T-cell (primary cell): Measurements from ENCODE around the gene ACP5. TPM values are rescaled to one million over a fixed set of nuclear protein-coding genes. Genes with fewer than 3 reads are reported as not detected.

Experiments used
- ATAC-seq, 4 experiments: fragments of 200-7000 bp in 3 of 4; fragments of 150-1000 bp in 1 of 4; cut with Tn5 transposase; replicated peaks in 1 of 4; 1 replicate in 3 of 4; 2 replicates in 1 of 4; pipeline ENCODE4 v1.10.0; 2021; ENCODE audit warnings: moderate library complexity in 3 of 4, mild to moderate bottlenecking in 2 of 4, moderate number of reproducible peaks in 1 of 4
- CTCF ChIA-PET, 2 donors: fragments of 300-600 bp; sonication (Branson Sonifier 250); formaldehyde crosslinking; loops; one replicate each; lab custom pipeline; 2022; ENCODE audit warnings: antibody characterized with exemption in 2 of 2; lab: Charles Lee
- POLR2A ChIA-PET, 2 donors: fragments of 300-600 bp; sonication (Branson Sonifier 250); formaldehyde crosslinking; loops; one replicate each; lab custom pipeline; 2022; ENCODE audit warnings: antibody characterized with exemption in 2 of 2; lab: Charles Lee
- DNase-seq, 35 experiments: peaks; one replicate each; pipeline versions ENCODE4 v3.0.0 to v3.0.0-alpha.2; 2013 to 2023
- H3K27ac ChIP-seq: one replicate; pipeline ENCODE4 v1.5.1; 2013; ENCODE audit warnings: low read length
- H3K27me3 ChIP-seq, 2 experiments: replicated peaks in 1 of 2; 1 replicate in 1 of 2; 2 replicates in 1 of 2; pipeline versions ENCODE4 v1.6.1 to v1.7.0; 2013; ENCODE audit warnings: low read length in 1 of 2, mixed read lengths in 1 of 2; ENCODE audit not compliant: control insufficient read depth in 2 of 2, insufficient read depth in 2 of 2; ENCODE audit errors: extremely low read depth in 1 of 2
- H3K36me3 ChIP-seq, 2 donors: 1 replicate in 1 of 2; 2 replicates in 1 of 2; pipeline versions ENCODE4 v1.6.1 to v1.7.0; 2013; ENCODE audit warnings: low read length in 1 of 2; ENCODE audit not compliant: control insufficient read depth in 2 of 2, insufficient read depth in 1 of 2; ENCODE audit errors: extremely low read depth in 1 of 2
- H3K4me1 ChIP-seq, 2 experiments: 1 replicate in 1 of 2; 2 replicates in 1 of 2; pipeline versions ENCODE4 v1.6.1 to v1.7.0; 2013; ENCODE audit warnings: low read length in 2 of 2, mixed read lengths in 1 of 2; ENCODE audit not compliant: insufficient read depth in 2 of 2, control insufficient read depth in 1 of 2; ENCODE audit errors: extremely low read depth in 1 of 2
- H3K4me3 ChIP-seq, 2 donors: 1 replicate in 1 of 2; 2 replicates in 1 of 2; pipeline versions ENCODE4 v1.5.1 to v1.7.0; 2013; ENCODE audit warnings: mild to moderate bottlenecking in 2 of 2, low read length in 1 of 2, moderate library complexity in 1 of 2; ENCODE audit not compliant: control insufficient read depth in 1 of 2; ENCODE audit errors: extremely low read depth in 1 of 2
- H3K9me3 ChIP-seq: 2 replicates; pipeline ENCODE4 v1.7.0; 2013
- H3K27ac Mint-ChIP-seq, 2 donors: one replicate each; pipeline ENCODE4 v1.8.0; 2020 to 2021; ENCODE audit warnings: mild to moderate bottlenecking in 2 of 2, mixed read lengths in 2 of 2
- H3K27me3 Mint-ChIP-seq, 2 donors: one replicate each; pipeline ENCODE4 v1.8.0; 2021 to 2022; ENCODE audit warnings: mixed read lengths in 2 of 2
- H3K36me3 Mint-ChIP-seq: one replicate; pipeline ENCODE4 v1.8.0; 2021; ENCODE audit warnings: mixed read lengths
- H3K4me1 Mint-ChIP-seq, 3 donors: one replicate each; pipeline ENCODE4 v1.8.0; 2020 to 2022; ENCODE audit warnings: mixed read lengths in 3 of 3, mild to moderate bottlenecking in 1 of 3
- H3K4me3 Mint-ChIP-seq, 3 donors: one replicate each; pipeline ENCODE4 v1.8.0; 2020 to 2022; ENCODE audit warnings: mild to moderate bottlenecking in 3 of 3, mixed read lengths in 3 of 3, moderate library complexity in 3 of 3
- H3K9me3 Mint-ChIP-seq, 3 donors: one replicate each; pipeline ENCODE4 v1.8.0; 2020 to 2022; ENCODE audit warnings: mixed read lengths in 3 of 3
- WGBS: methylation state at CpG from one replicate; pipeline ENCODE4 v1.1.5; 2013; ENCODE audit warnings: missing lambda C conversion rate; ENCODE audit not compliant: insufficient coverage; 5-methylcytosine and 5-hydroxymethylcytosine counted together
- total RNA-seq, 35 experiments: library from RNA in 6 of 35; stranded (reverse) in 6 of 35; fragments of 120-200 nt in 1 of 35; gene quantifications; one replicate each; pipeline versions ENCODE4 v1.2.1 to v1.2.4 and lab custom pipeline; 2013 to 2026

Gene ACP5
- total RNA-seq, 5 donors from 2014 or later (not counting 1 experiment from before 2014, with no cell fraction given) = 16.2 to 29.8 (median 18.6) TPM

DNA sequence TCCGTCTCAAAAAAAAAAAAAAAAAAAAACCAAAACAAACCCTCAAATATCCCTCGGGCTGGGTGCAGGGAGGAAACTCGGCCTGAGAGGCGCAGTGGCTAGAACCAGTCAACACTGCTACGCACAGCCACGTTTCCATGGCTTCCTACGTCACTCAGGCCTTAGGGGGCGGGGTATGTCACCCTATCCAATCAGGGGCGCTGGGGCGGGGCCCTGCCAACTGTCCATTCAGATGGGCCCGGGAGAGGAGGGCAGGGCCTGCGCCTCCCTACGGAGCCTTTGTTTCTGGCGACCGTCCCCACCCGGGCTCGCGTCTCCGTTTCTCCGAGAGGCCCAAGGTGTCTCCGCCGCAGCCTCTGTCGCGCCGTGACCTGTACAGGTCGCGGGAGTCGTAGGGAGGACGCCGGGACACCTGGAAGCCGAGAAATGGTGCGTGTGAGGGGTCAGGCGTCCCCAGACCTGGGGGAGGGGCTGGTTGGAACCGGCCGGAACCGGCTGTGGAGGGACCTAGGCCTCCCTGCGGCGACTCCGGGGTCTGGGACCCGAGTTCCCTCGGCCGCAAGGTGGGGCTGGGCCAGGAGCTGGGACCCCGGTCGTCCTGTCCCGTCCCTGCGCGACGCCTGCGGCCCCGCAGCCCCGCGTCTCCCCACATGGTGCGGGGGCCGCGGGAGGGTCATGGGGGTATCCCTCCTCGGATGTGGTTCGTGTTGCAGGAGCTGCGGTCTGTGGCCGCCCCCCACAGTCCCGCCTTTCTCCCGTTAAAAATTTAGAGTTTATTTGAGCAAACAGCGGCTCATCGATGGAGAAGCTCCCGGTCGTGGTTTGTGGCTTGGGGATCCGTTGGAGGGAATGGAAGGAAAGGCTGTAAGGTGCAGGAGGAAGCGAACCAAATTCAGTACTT lies 20.0 kb upstream of the ACP5 start, which contains the start of gene ZNF627:
TSS of gene ZNF627 (plus strand) at position 282 of the 901 bp plus-strand sequence. CDS start at position 427, 145 bp downstream.
- ChIA-PET POLR2A (interaction anchor here in 1 of 2 donors (0.6 to 0.7 kb wide), 7 partner anchors 21 to 1464 kb away, joined by 4 to 13 read pairs (median 7); partner anchors contain the start of gene ECSIT), CTCF (interaction anchor here (0.6 to 0.7 kb wide), 5 partner anchors 47 to 1072 kb away, joined by 3 to 4 read pairs (median 3); a partner anchor contains a TSS)
- Mint-ChIP-seq H3K4me1 (peaks cover 23 to 30% (median 27%) of the 10 kb centered on the region in 3 donors), H3K4me3 (peak within 1 kb of the TSS; percentile 86 to 90 (median 88)), H3K27me3 (no peaks in the 10 kb centered on the region), H3K36me3 (peaks cover 6% of the 10 kb centered on the region), H3K9me3 (no peaks in the 10 kb centered on the region), H3K27ac (peak within 1 kb of the TSS; percentile 75 to 80)
- DNase-seq (peak; percentile 90 to 99 (median 97)), ATAC-seq (peak; percentile 99 to 100 (median 100))
- no peaks in the 10 kb centered on the region for H3K36me3 ChIP-seq
- H3K27ac ChIP-seq = peak within 1 kb of the TSS; percentile 91
- no peaks in the 10 kb centered on the region for H3K9me3 ChIP-seq
- H3K4me3 ChIP-seq = peak within 1 kb of the TSS; percentile 88 to 99
- H3K27me3 ChIP-seq = no peaks in the 10 kb centered on the region
- H3K4me1 ChIP-seq = peaks cover 8 to 19% of the 10 kb centered on the region in 2 experiments
- WGBS = under 1% methylated on average over 65 of the region's 67 CpGs

GRCh38 chr19:11596156-11596555 lies 18.7 kb upstream of the ACP5 start:
- H3K4me1 ChIP-seq = peaks cover 8 to 19% of the 10 kb centered on the region in 2 experiments
- no peaks in the 10 kb centered on the region for H3K9me3 ChIP-seq
- no peaks in the 10 kb centered on the region for H3K36me3 ChIP-seq
- Mint-ChIP-seq H3K9me3 (no peaks in the 10 kb centered on the region), H3K4me1 (peaks cover 23 to 26% (median 24%) of the 10 kb centered on the region in 3 donors), H3K36me3 (no peaks in the 10 kb centered on the region), H3K27ac (peak overlapping the region in 1 of 2 donors; percentile 27), H3K4me3 (peak overlapping the region; percentile 86 to 90 (median 88)), H3K27me3 (no peaks in the 10 kb centered on the region)
- no peak for DNase-seq
- H3K27me3 ChIP-seq = no peaks in the 10 kb centered on the region
- WGBS = 100% methylated on average over 5 of the region's 10 CpGs
- no peak for ATAC-seq
- ChIA-PET POLR2A (no interaction called here), CTCF (no interaction called here)
- H3K27ac ChIP-seq = no peak overlapping the region
- H3K4me3 ChIP-seq = no peak overlapping the region

- Histone ChIP-seq H3K4me1 (peaks cover 8 to 18% of the 10 kb centered on the region in 2 experiments), H3K36me3 (no peaks in the 10 kb centered on the region), H3K27me3 (no peaks in the 10 kb centered on the region), H3K9me3 (no peaks in the 10 kb centered on the region), H3K4me3 (no peak overlapping the region), H3K27ac (no peak overlapping the region)
- H3K4me1 Mint-ChIP-seq = peaks cover 11 to 15% (median 12%) of the 10 kb centered on the region in 3 donors
- no peak for ATAC-seq
- no peak overlapping the region for H3K4me3 Mint-ChIP-seq
- H3K27me3 Mint-ChIP-seq = no peaks in the 10 kb centered on the region
- H3K9me3 Mint-ChIP-seq = no peaks in the 10 kb centered on the region
- no peaks in the 10 kb centered on the region for H3K36me3 Mint-ChIP-seq
- ChIA-PET CTCF (interaction anchor here in 1 of 2 donors (0.8 kb wide), 1 partner anchor 13 kb away, joined by 4 read pairs; no protein-coding TSS in a partner anchor), POLR2A (interaction anchor here in 1 of 2 donors (0.6 kb wide), 1 partner anchor 172 kb away, joined by 14 read pairs; no protein-coding TSS in a partner anchor)
- no peak overlapping the region for H3K27ac Mint-ChIP-seq
- WGBS = 17% methylated on average over 1 of the region's 4 CpGs
- DNase-seq = no peak
Measured at GRCh38 chr19:11594084-11594483, 16.6 kb upstream of the ACP5 start.

DNA sequence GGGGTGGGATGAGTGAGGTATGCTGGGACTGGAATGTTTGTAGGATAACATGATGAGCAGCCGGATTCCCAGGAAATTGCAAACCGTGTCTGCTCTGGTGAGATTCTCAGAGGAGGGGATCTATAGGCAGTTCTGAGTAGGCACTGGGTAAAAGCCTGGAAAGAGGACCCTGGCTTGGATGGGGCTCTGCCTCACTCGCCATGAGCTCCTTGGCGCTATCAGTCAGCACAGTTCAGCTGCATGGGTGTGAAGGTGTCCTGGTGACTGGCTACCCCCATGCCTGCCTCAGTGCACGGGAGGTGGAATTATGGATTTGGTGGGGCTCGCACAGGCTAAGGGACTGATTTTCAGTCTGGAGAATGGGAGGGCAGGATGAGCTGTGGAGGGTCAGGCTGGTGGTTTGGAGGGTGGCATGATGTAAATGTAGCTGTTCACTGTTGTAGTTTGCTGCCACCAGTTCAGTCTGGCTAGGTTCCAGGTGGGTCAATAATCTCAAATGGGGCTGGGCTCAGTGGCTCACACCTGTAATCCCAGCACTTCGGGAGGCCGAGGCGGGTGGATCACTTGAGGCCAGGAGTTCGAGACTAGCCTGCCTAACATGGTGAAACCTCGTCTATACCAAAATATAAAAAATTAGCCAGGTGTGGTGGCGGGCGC lies 10.7 kb upstream of the ACP5 start:
- H3K4me3 Mint-ChIP-seq = no peak overlapping the region
- peak; percentile 20 to 27 (median 22) for ATAC-seq
- H3K4me1 Mint-ChIP-seq = peaks cover 2 to 13% (median 10%) of the 10 kb centered on the region in 3 donors
- Histone ChIP-seq H3K9me3 (no peaks in the 10 kb centered on the region), H3K27ac (no peak overlapping the region), H3K27me3 (peaks cover 0 to 2% of the 10 kb centered on the region in 2 experiments), H3K36me3 (no peaks in the 10 kb centered on the region), H3K4me3 (no peak overlapping the region), H3K4me1 (peaks cover 0 to 2% of the 10 kb centered on the region in 2 experiments)
- no peaks in the 10 kb centered on the region for H3K27me3 Mint-ChIP-seq
- 76% methylated on average over 4 of the region's 13 CpGs for WGBS
- CTCF ChIA-PET = interaction anchor here (0.5 to 1.0 kb wide), 2 partner anchors 15 to 28 kb away, joined by 3 read pairs; no protein-coding TSS in a partner anchor
- H3K9me3 Mint-ChIP-seq = no peaks in the 10 kb centered on the region
- H3K36me3 Mint-ChIP-seq = no peaks in the 10 kb centered on the region
- H3K27ac Mint-ChIP-seq = no peak overlapping the region
- POLR2A ChIA-PET = no interaction called here
- no peak for DNase-seq

GRCh38 chr19:11587302-11587974 lies 10.0 kb upstream of the ACP5 start:
- H3K27ac Mint-ChIP-seq = no peak overlapping the region
- 3% methylated on average over 5 of the region's 7 CpGs for WGBS
- ChIA-PET CTCF (interaction anchor here (0.5 to 1.8 kb wide), 4 partner anchors 15 to 51 kb away, joined by 3 to 5 read pairs (median 3); no protein-coding TSS in a partner anchor), POLR2A (interaction anchor here in 1 of 2 donors (0.6 kb wide), 1 partner anchor 54 kb away, joined by 6 read pairs; no protein-coding TSS in a partner anchor)
- no peak overlapping the region for H3K4me3 Mint-ChIP-seq
- Histone ChIP-seq H3K27me3 (peaks cover 0 to 2% of the 10 kb centered on the region in 2 experiments), H3K27ac (no peak overlapping the region), H3K4me3 (no peak overlapping the region), H3K4me1 (peaks cover 0 to 2% of the 10 kb centered on the region in 2 experiments), H3K9me3 (no peaks in the 10 kb centered on the region), H3K36me3 (no peaks in the 10 kb centered on the region)
- H3K27me3 Mint-ChIP-seq = no peaks in the 10 kb centered on the region
- DNase-seq (peak; percentile 37 to 84 (median 68)), ATAC-seq (peak; percentile 89 to 93 (median 90))
- H3K4me1 Mint-ChIP-seq = peaks cover 2 to 13% (median 10%) of the 10 kb centered on the region in 3 donors
- H3K36me3 Mint-ChIP-seq = no peaks in the 10 kb centered on the region
- no peaks in the 10 kb centered on the region for H3K9me3 Mint-ChIP-seq
